ENCODE results near the gene TBC1D12. TPM values are rescaled to one million over a fixed set of nuclear protein-coding genes. Genes with fewer than 3 reads are reported as not detected.

The TBC1D12 gene
- total RNA-seq, 1 experiment from 2014 or later = 1.6 TPM

- Histone ChIP-seq H3K9me3 (ENCODE audit: low read depth, low read length, poor library complexity, severe bottlenecking) (no peaks in the 10 kb centered on the region), H3K27me3 (replicated peaks; ENCODE audit: insufficient read depth, low read depth, low read length, poor library complexity) (no peaks in the 10 kb centered on the region), H3K4me1 (ENCODE audit: insufficient read depth, low read length, poor library complexity, severe bottlenecking) (no peaks in the 10 kb centered on the region), H3K4me3 (ENCODE audit: low read depth, low read length, poor library complexity, severe bottlenecking) (no peak overlapping the region), H3K36me3 (ENCODE audit: insufficient read depth, low read length, poor library complexity, severe bottlenecking) (no peaks in the 10 kb centered on the region), H3K27ac (ENCODE audit: low read depth, low read length, poor library complexity, severe bottlenecking) (no peak overlapping the region)
- no TSS peak for BruUV-seq (replicated peaks)
- no peak for DNase-seq (ENCODE audit: low spot score)
- ChIA-PET POLR2A (ENCODE audit: low non-redundant PET) (no interaction called here), CTCF (no interaction called here)
- intact Hi-C loops (cut with micrococcal nuclease; ENCODE audit: unreplicated experiment) = no loop called here
- TF ChIP-seq EZH2 (IDR thresholded peaks at IDR 0.05; ENCODE audit: borderline replicate concordance, low read depth, low read length, poor library complexity, severe bottlenecking) (no peak), CTCF (conservative IDR thresholded peaks at IDR 0.05; ENCODE audit: low read depth, low read length) (no peak)
Measured at GRCh38 chr10:94456942-94457341, 54.6 kb downstream of the TBC1D12 start.

- Histone ChIP-seq H3K4me3 (ENCODE audit: low read depth, low read length, poor library complexity, severe bottlenecking) (no peak overlapping the region), H3K36me3 (ENCODE audit: insufficient read depth, low read length, poor library complexity, severe bottlenecking) (no peaks in the 10 kb centered on the region), H3K27me3 (replicated peaks; ENCODE audit: insufficient read depth, low read depth, low read length, poor library complexity) (no peaks in the 10 kb centered on the region), H3K9me3 (ENCODE audit: low read depth, low read length, poor library complexity, severe bottlenecking) (no peaks in the 10 kb centered on the region), H3K4me1 (ENCODE audit: insufficient read depth, low read length, poor library complexity, severe bottlenecking) (no peaks in the 10 kb centered on the region), H3K27ac (ENCODE audit: low read depth, low read length, poor library complexity, severe bottlenecking) (no peak overlapping the region)
- intact Hi-C loops (cut with micrococcal nuclease; ENCODE audit: unreplicated experiment) = no loop called here
- TF ChIP-seq EZH2 (IDR thresholded peaks at IDR 0.05; ENCODE audit: borderline replicate concordance, low read depth, low read length, poor library complexity, severe bottlenecking) (no peak), CTCF (conservative IDR thresholded peaks at IDR 0.05; ENCODE audit: low read depth, low read length) (no peak)
- POLR2A ChIA-PET (ENCODE audit: low non-redundant PET) = no interaction called here
- CTCF ChIA-PET = no interaction called here
- no peak for DNase-seq (ENCODE audit: low spot score)
- no TSS peak for BruUV-seq (replicated peaks)
Measured at GRCh38 chr10:94459385-94459784, 57.0 kb downstream of the TBC1D12 start.

- no peak for DNase-seq (ENCODE audit: low spot score)
- intact Hi-C loops (cut with micrococcal nuclease; ENCODE audit: unreplicated experiment) = no loop called here
- Histone ChIP-seq H3K27ac (ENCODE audit: low read depth, low read length, poor library complexity, severe bottlenecking) (no peak overlapping the region), H3K27me3 (replicated peaks; ENCODE audit: insufficient read depth, low read depth, low read length, poor library complexity) (no peaks in the 10 kb centered on the region), H3K4me3 (ENCODE audit: low read depth, low read length, poor library complexity, severe bottlenecking) (no peak overlapping the region), H3K9me3 (ENCODE audit: low read depth, low read length, poor library complexity, severe bottlenecking) (no peaks in the 10 kb centered on the region), H3K36me3 (ENCODE audit: insufficient read depth, low read length, poor library complexity, severe bottlenecking) (no peaks in the 10 kb centered on the region), H3K4me1 (ENCODE audit: insufficient read depth, low read length, poor library complexity, severe bottlenecking) (no peaks in the 10 kb centered on the region)
- POLR2A ChIA-PET (ENCODE audit: low non-redundant PET) = no interaction called here
- TF ChIP-seq CTCF (conservative IDR thresholded peaks at IDR 0.05; ENCODE audit: low read depth, low read length) (no peak), EZH2 (IDR thresholded peaks at IDR 0.05; ENCODE audit: borderline replicate concordance, low read depth, low read length, poor library complexity, severe bottlenecking) (no peak)
- CTCF ChIA-PET = no interaction called here
- BruUV-seq (replicated peaks) = no TSS peak
Measured at GRCh38 chr10:94461503-94461902, 59.2 kb downstream of the TBC1D12 start.

Measured in A673 (cell line).